Measurements from ENCODE around the gene NLRC3.
A peak's percentile ranks its signal among the peaks of the same experiment; 100 is the strongest.

NLRC3 gene

GRCh38 chr16:3562914-3563480, 14.2 kb downstream of the NLRC3 start:
- Histone ChIP-seq H2BK15ac (ENCODE audit: low read depth, poor library complexity, severe bottlenecking) (no peak overlapping the region), H3K14ac (ENCODE audit: low read length in 2 of 2) (no peak overlapping the region), H3K4me1 (ENCODE audit: control insufficient read depth, insufficient read depth, low read depth, low read length) (peaks cover 3% of the 10 kb centered on the region), H3K23ac (ENCODE audit: low read length in 2 of 2) (no peak overlapping the region), H2AFZ (ENCODE audit: low read depth, low read length) (no peak overlapping the region), H3K36me3 (ENCODE audit: control insufficient read depth in 1 of 2, insufficient read depth in 2 of 2, low read depth in 1 of 2, low read length in 2 of 2) (no peaks in the 10 kb centered on the region), H4K8ac (ENCODE audit: low read length) (no peak overlapping the region), H3K9me3 (ENCODE audit: control insufficient read depth, low read length) (no peaks in the 10 kb centered on the region), H3K4me2 (ENCODE audit: low read length, poor library complexity, severe bottlenecking) (no peak overlapping the region), H3K27me3 (ENCODE audit: control insufficient read depth in 1 of 2, insufficient read depth in 1 of 2, low read length in 2 of 2) (peaks cover 0 to 3% of the 10 kb centered on the region in 2 experiments), H2BK5ac (ENCODE audit: low read depth, low read length, poor library complexity, severe bottlenecking) (no peak overlapping the region), H3K18ac (ENCODE audit: low read depth in 1 of 2, low read length in 2 of 2) (no peak overlapping the region), H2AK5ac (ENCODE audit: low read length, severe bottlenecking) (no peak overlapping the region), H3K27ac (ENCODE audit: low read length, poor library complexity, severe bottlenecking) (no peak overlapping the region), H2BK120ac (ENCODE audit: low read depth, low read length) (no peak overlapping the region), H3K4me3 (ENCODE audit: insufficient read depth in 1 of 2, low read depth in 1 of 2, low read length in 2 of 2) (no peak overlapping the region), H2BK12ac (ENCODE audit: low read length in 2 of 2) (no peak overlapping the region), H3K9ac (ENCODE audit: low read length) (no peak overlapping the region), H3K79me1 (replicated peaks; ENCODE audit: low read length, poor library complexity, severe bottlenecking) (no peaks in the 10 kb centered on the region), H4K91ac (ENCODE audit: low read length) (no peak overlapping the region), H3K4ac (ENCODE audit: low read depth in 1 of 2, low read length in 2 of 2) (no peak overlapping the region)
- no peak for DNase-seq
- 89% methylated on average over 29 of the region's 29 CpGs for WGBS

DNA sequence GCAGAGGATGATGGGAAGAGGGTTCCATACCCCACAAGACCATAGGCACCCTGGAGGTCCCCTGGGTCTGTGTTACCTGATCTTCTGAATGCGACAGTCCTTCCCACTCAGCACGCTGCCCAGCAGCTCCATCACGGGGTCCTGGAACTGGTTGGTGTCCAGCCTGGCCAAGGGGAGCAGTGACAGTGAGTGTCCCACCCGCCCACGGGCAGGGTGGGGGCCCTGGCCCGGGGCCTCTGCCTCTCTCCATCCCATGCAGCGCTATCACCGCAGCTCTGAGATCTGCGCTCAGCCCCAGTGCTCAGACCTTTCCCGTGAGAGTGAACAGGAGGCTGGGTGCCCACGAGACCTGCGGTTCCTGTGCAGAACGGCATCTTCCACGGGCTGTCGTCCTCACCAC, 15.6 kb downstream of the NLRC3 start:
- Histone ChIP-seq H3K23ac (ENCODE audit: low read length in 2 of 2) (no peak overlapping the region), H3K18ac (ENCODE audit: low read depth in 1 of 2, low read length in 2 of 2) (no peak overlapping the region), H3K9ac (ENCODE audit: low read length) (no peak overlapping the region), H3K14ac (ENCODE audit: low read length in 2 of 2) (peak overlapping the region in 1 of 2 experiments; percentile 66), H2BK5ac (ENCODE audit: low read depth, low read length, poor library complexity, severe bottlenecking) (no peak overlapping the region), H4K8ac (ENCODE audit: low read length) (no peak overlapping the region), H3K4me3 (ENCODE audit: insufficient read depth in 1 of 2, low read depth in 1 of 2, low read length in 2 of 2) (no peak overlapping the region), H3K27ac (ENCODE audit: low read length, poor library complexity, severe bottlenecking) (no peak overlapping the region), H3K36me3 (ENCODE audit: control insufficient read depth in 1 of 2, insufficient read depth in 2 of 2, low read depth in 1 of 2, low read length in 2 of 2) (no peaks in the 10 kb centered on the region), H2BK12ac (ENCODE audit: low read length in 2 of 2) (no peak overlapping the region), H3K4me2 (ENCODE audit: low read length, poor library complexity, severe bottlenecking) (no peak overlapping the region), H2AK5ac (ENCODE audit: low read length, severe bottlenecking) (no peak overlapping the region), H3K4me1 (ENCODE audit: control insufficient read depth, insufficient read depth, low read depth, low read length) (peaks cover 2% of the 10 kb centered on the region), H2BK120ac (ENCODE audit: low read depth, low read length) (no peak overlapping the region), H3K79me1 (replicated peaks; ENCODE audit: low read length, poor library complexity, severe bottlenecking) (no peaks in the 10 kb centered on the region), H3K9me3 (ENCODE audit: control insufficient read depth, low read length) (no peaks in the 10 kb centered on the region), H3K4ac (ENCODE audit: low read depth in 1 of 2, low read length in 2 of 2) (no peak overlapping the region), H4K91ac (ENCODE audit: low read length) (no peak overlapping the region), H2AFZ (ENCODE audit: low read depth, low read length) (no peak overlapping the region), H3K27me3 (ENCODE audit: control insufficient read depth in 1 of 2, insufficient read depth in 1 of 2, low read length in 2 of 2) (peaks cover 5% of the 10 kb centered on the region in 2 experiments), H2BK15ac (ENCODE audit: low read depth, poor library complexity, severe bottlenecking) (no peak overlapping the region)
- WGBS, result 91% methylated on average over 15 of the region's 15 CpGs
- DNase-seq, result no peak

- Histone ChIP-seq H3K23ac (ENCODE audit: low read length in 2 of 2) (no peak overlapping the region), H3K4ac (ENCODE audit: low read depth in 1 of 2, low read length in 2 of 2) (no peak overlapping the region), H2BK5ac (ENCODE audit: low read depth, low read length, poor library complexity, severe bottlenecking) (no peak overlapping the region), H3K14ac (ENCODE audit: low read length in 2 of 2) (no peak overlapping the region), H3K4me1 (ENCODE audit: control insufficient read depth, insufficient read depth, low read depth, low read length) (no peaks in the 10 kb centered on the region), H3K4me3 (ENCODE audit: insufficient read depth in 1 of 2, low read depth in 1 of 2, low read length in 2 of 2) (no peak overlapping the region), H4K8ac (ENCODE audit: low read length) (no peak overlapping the region), H3K18ac (ENCODE audit: low read depth in 1 of 2, low read length in 2 of 2) (no peak overlapping the region), H2BK12ac (ENCODE audit: low read length in 2 of 2) (no peak overlapping the region), H3K4me2 (ENCODE audit: low read length, poor library complexity, severe bottlenecking) (no peak overlapping the region), H2AFZ (ENCODE audit: low read depth, low read length) (no peak overlapping the region), H3K9ac (ENCODE audit: low read length) (no peak overlapping the region), H4K91ac (ENCODE audit: low read length) (no peak overlapping the region), H3K79me1 (replicated peaks; ENCODE audit: low read length, poor library complexity, severe bottlenecking) (no peaks in the 10 kb centered on the region), H3K27me3 (ENCODE audit: control insufficient read depth in 1 of 2, insufficient read depth in 1 of 2, low read length in 2 of 2) (peaks cover 9 to 16% of the 10 kb centered on the region in 2 experiments), H3K36me3 (ENCODE audit: control insufficient read depth in 1 of 2, insufficient read depth in 2 of 2, low read depth in 1 of 2, low read length in 2 of 2) (no peaks in the 10 kb centered on the region), H3K27ac (ENCODE audit: low read length, poor library complexity, severe bottlenecking) (no peak overlapping the region), H2BK15ac (ENCODE audit: low read depth, poor library complexity, severe bottlenecking) (no peak overlapping the region), H2BK120ac (ENCODE audit: low read depth, low read length) (no peak overlapping the region), H2AK5ac (ENCODE audit: low read length, severe bottlenecking) (no peak overlapping the region), H3K9me3 (ENCODE audit: control insufficient read depth, low read length) (peaks cover 2% of the 10 kb centered on the region)
- WGBS, result 79% methylated on average over 7 of the region's 7 CpGs
- DNase-seq, result no peak
Measured at GRCh38 chr16:3554351-3554928, 22.8 kb downstream of the NLRC3 start.

GRCh38 chr16:3553138-3553923, 23.9 kb downstream of the NLRC3 start:
- H3K4me3 ChIP-seq (ENCODE audit: insufficient read depth in 1 of 2, low read depth in 1 of 2, low read length in 2 of 2), result no peak overlapping the region
- no peak for DNase-seq
- H2BK15ac ChIP-seq (ENCODE audit: low read depth, poor library complexity, severe bottlenecking), result no peak overlapping the region
- H4K91ac ChIP-seq (ENCODE audit: low read length), result no peak overlapping the region
- H3K9me3 ChIP-seq (ENCODE audit: control insufficient read depth, low read length), result peaks cover 2% of the 10 kb centered on the region
- H3K9ac ChIP-seq (ENCODE audit: low read length), result no peak overlapping the region
- no peak overlapping the region for H2AK5ac ChIP-seq (ENCODE audit: low read length, severe bottlenecking)
- no peak overlapping the region for H3K4ac ChIP-seq (ENCODE audit: low read depth in 1 of 2, low read length in 2 of 2)
- no peaks in the 10 kb centered on the region for H3K36me3 ChIP-seq (ENCODE audit: control insufficient read depth in 1 of 2, insufficient read depth in 2 of 2, low read depth in 1 of 2, low read length in 2 of 2)
- 38% methylated on average over 9 of the region's 11 CpGs for WGBS
- H2BK120ac ChIP-seq (ENCODE audit: low read depth, low read length), result no peak overlapping the region
- no peak overlapping the region for H3K14ac ChIP-seq (ENCODE audit: low read length in 2 of 2)
- no peak overlapping the region for H2BK5ac ChIP-seq (ENCODE audit: low read depth, low read length, poor library complexity, severe bottlenecking)
- H2BK12ac ChIP-seq (ENCODE audit: low read length in 2 of 2), result no peak overlapping the region
- H3K27me3 ChIP-seq (ENCODE audit: control insufficient read depth in 1 of 2, insufficient read depth in 1 of 2, low read length in 2 of 2), result peaks cover 9 to 19% of the 10 kb centered on the region in 2 experiments
- H3K4me2 ChIP-seq (ENCODE audit: low read length, poor library complexity, severe bottlenecking), result no peak overlapping the region
- no peak overlapping the region for H3K23ac ChIP-seq (ENCODE audit: low read length in 2 of 2)
- H3K27ac ChIP-seq (ENCODE audit: low read length, poor library complexity, severe bottlenecking), result no peak overlapping the region
- no peaks in the 10 kb centered on the region for H3K4me1 ChIP-seq (ENCODE audit: control insufficient read depth, insufficient read depth, low read depth, low read length)
- no peak overlapping the region for H2AFZ ChIP-seq (ENCODE audit: low read depth, low read length)
- no peak overlapping the region for H3K18ac ChIP-seq (ENCODE audit: low read depth in 1 of 2, low read length in 2 of 2)
- no peak overlapping the region for H4K8ac ChIP-seq (ENCODE audit: low read length)
- no peaks in the 10 kb centered on the region for H3K79me1 ChIP-seq (replicated peaks; ENCODE audit: low read length, poor library complexity, severe bottlenecking)

Data from mesenchymal stem cell (in vitro differentiated cells and primary cell).